Muscle of leg (tissue), 11 donors: ENCODE data around the gene SPTBN4. TPM values are rescaled to one million over a fixed set of nuclear protein-coding genes. Genes with fewer than 3 reads are reported as not detected.
"Not testable (repeated sequence)": the region's sequence is repeated elsewhere in the genome, so short reads cannot be mapped to it uniquely, and the experiment has no call there.

ENCODE experiments used
- DNase-seq: peaks from one replicate; pipeline ENCODE4 v3.0.0; 2013
- H3K27ac ChIP-seq: one replicate; pipeline ENCODE4 v1.5.1; 2013; ENCODE audit warnings: mild to moderate bottlenecking, low read length, control low read depth
- H3K27me3 ChIP-seq: one replicate; pipeline ENCODE4 v1.6.1; 2013; ENCODE audit warnings: low read length; ENCODE audit not compliant: control insufficient read depth, insufficient read depth
- H3K36me3 ChIP-seq: one replicate; pipeline ENCODE4 v1.6.1; 2013; ENCODE audit warnings: low read length; ENCODE audit not compliant: control insufficient read depth, insufficient read depth
- H3K4me1 ChIP-seq: one replicate; pipeline ENCODE4 v1.6.1; 2013; ENCODE audit warnings: low read length; ENCODE audit not compliant: control insufficient read depth, insufficient read depth
- H3K4me3 ChIP-seq: one replicate; pipeline ENCODE4 v1.5.1; 2013; ENCODE audit warnings: low read length, control low read depth
- H3K9me3 ChIP-seq: replicated peaks from 2 replicates; pipeline ENCODE4 v1.6.1; 2013; ENCODE audit warnings: low read depth, low read length; ENCODE audit not compliant: control insufficient read depth
- WGBS: methylation state at CpG from one replicate; pipeline ENCODE4 v1.1.5; 2013; ENCODE audit warnings: missing lambda C conversion rate; ENCODE audit not compliant: insufficient coverage; 5-methylcytosine and 5-hydroxymethylcytosine counted together
- polyA plus RNA-seq, 8 donors: library from polyadenylated mRNA; unstranded; fragments of 120-200 nt; gene quantifications; one replicate each; pipeline versions ENCODE4 v1.2.1 to v1.2.3, GENCODE V29; 2013; ENCODE audit warnings: inconsistent platforms in 1 of 8, low replicate concordance in 1 of 8; ENCODE audit not compliant: insufficient read length in 8 of 8, insufficient read depth in 1 of 8
- total RNA-seq: library from RNA; stranded (reverse); fragments of 120-200 nt; gene quantifications from one replicate; pipeline ENCODE4 v1.2.4, GENCODE V29; 2013

The SPTBN4 gene
- total and polyA plus RNA-seq, 9 donors: 0.23 to 0.73 (median 0.43) TPM

DNA sequence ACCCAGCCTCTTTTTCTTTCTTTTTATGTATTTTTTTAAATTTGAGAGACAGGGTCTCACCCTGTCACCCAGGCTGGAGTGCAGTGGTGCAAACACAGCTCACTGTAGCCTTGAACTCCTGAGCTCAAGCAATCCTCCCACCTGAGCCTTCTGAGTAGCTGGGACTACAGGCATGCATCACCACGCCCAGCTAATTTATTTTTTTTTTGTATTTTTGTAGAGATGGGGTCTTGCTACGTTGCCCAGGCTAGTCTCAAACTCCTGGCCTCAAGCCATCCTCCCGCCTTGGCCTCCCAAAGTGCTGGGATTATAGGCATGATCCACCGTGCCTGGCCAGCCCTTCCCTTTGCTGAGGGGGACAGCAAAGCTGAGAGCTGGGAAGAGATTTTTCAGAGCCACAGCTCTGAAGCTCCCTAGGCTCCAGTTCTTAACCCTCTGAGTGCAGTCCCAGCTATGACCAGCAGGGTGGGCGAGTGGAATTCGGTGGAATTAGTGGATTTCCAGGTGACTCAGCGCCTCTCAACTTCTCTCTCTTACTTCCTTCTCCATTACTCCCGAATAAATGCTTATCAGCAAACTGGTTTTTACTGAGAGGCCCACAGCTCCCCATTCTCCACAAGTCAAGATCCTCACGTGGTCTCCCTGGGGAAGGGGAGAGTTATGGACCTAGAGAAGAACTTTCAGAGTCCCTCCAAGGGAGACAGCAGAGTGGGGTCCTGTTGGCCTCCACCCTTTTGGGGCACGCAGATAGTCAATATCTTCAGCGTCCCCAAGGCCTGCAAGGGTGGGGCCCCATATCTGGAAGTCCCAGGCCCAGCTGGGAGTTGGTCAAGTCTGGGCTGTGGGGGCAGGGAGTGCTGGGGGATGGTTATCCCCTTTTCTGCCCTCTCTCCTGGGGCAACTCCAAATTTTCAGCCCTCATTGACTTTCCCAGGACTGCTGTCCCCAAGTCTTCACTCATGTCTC is 2.5 kb upstream of the SPTBN4 start:
- Histone ChIP-seq H3K27me3 (peaks cover 20% of the 10 kb centered on the region), H3K4me3 (peak overlapping the region; percentile 60), H3K36me3 (no peaks in the 10 kb centered on the region), H3K27ac (peak overlapping the region; percentile 83), H3K4me1 (peaks cover 27% of the 10 kb centered on the region), H3K9me3 (no peaks in the 10 kb centered on the region)
- WGBS: 8% methylated on average over 5 of the region's 11 CpGs
- peak; percentile 88 for DNase-seq

DNA sequence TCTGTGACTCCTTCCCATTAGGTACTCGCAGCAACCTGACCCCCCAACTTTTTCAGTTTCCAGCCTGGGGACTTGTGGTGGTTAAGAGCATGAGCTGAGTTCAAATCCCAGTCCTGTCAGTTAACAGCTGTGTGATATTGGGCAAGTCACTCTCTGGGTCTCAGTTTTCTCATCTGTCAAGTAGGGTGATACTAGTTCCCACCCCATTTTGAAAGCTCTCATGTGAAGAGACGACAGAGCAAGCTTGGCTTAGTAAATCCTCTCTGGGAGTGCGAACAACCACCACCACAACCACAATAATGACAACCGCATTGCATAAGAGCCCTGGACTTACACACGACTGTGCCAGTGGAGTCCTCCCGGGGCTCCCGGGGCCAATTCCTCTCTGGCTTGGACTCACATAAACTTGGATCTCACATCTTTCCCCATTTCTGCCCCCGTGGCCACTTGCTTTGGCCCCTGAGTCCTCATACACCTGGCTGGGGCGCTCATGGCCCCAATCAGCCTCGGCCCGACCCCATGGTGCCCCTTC is 1.7 kb upstream of the SPTBN4 start:
- Histone ChIP-seq H3K36me3 (no peaks in the 10 kb centered on the region), H3K9me3 (no peaks in the 10 kb centered on the region), H3K4me1 (peaks cover 27% of the 10 kb centered on the region), H3K27ac (peak overlapping the region; percentile 83), H3K4me3 (peak overlapping the region; percentile 60), H3K27me3 (peaks cover 20% of the 10 kb centered on the region)
- peak; percentile 57 for DNase-seq
- WGBS: 10% methylated on average over 10 of the region's 11 CpGs

- peak; percentile 100 for DNase-seq
Measured at GRCh38 chr19:40465557-40466218, 1.1 kb upstream of the SPTBN4 start, which contains the start of gene BLVRB. Gene BLVRB, minus strand, starts transcription at chr19:40465745. Its CDS starts 57 bp downstream, at chr19:40465688.

GRCh38 chr19:40466219-40466984 is 399 bp upstream of the SPTBN4 start:
- no peaks in the 10 kb centered on the region for H3K36me3 ChIP-seq
- peak; percentile 40 for DNase-seq
- no peaks in the 10 kb centered on the region for H3K9me3 ChIP-seq
- peak overlapping the region; percentile 48 for H3K4me3 ChIP-seq
- peak overlapping the region; percentile 44 for H3K27ac ChIP-seq
- H3K27me3 ChIP-seq: peaks cover 20% of the 10 kb centered on the region
- WGBS: 20% methylated on average over 44 of the region's 48 CpGs
- peaks cover 27% of the 10 kb centered on the region for H3K4me1 ChIP-seq

More at GRCh38 chr19:40465557-40466218, 1.1 kb upstream of the SPTBN4 start, which contains the start of gene BLVRB:
- Histone ChIP-seq H3K4me3 (peak within 1 kb of the TSS; percentile 60), H3K9me3 (no peaks in the 10 kb centered on the region), H3K4me1 (peaks cover 27% of the 10 kb centered on the region), H3K36me3 (no peaks in the 10 kb centered on the region), H3K27me3 (peaks cover 20% of the 10 kb centered on the region), H3K27ac (peak within 1 kb of the TSS; percentile 83)
- under 1% methylated on average over 47 of the region's 54 CpGs for WGBS

GRCh38 chr19:40469011-40469410 is 2.2 kb downstream of the SPTBN4 start:
- H3K4me1 ChIP-seq: peaks cover 27% of the 10 kb centered on the region
- no peaks in the 10 kb centered on the region for H3K9me3 ChIP-seq
- no peaks in the 10 kb centered on the region for H3K36me3 ChIP-seq
- H3K4me3 ChIP-seq: no peak overlapping the region
- no peak overlapping the region for H3K27ac ChIP-seq
- peaks cover 20% of the 10 kb centered on the region for H3K27me3 ChIP-seq
- no peak for DNase-seq
- no CpG with 5 or more reads among the region's 6 CpGs for WGBS

- Histone ChIP-seq H3K9me3 (no peaks in the 10 kb centered on the region), H3K27me3 (peaks cover 20% of the 10 kb centered on the region), H3K4me1 (peaks cover 11% of the 10 kb centered on the region), H3K4me3 (no peak overlapping the region), H3K36me3 (no peaks in the 10 kb centered on the region), H3K27ac (no peak overlapping the region)
- no peak for DNase-seq
- WGBS: 100% methylated on average over 1 of the region's 3 CpGs
Measured at GRCh38 chr19:40471111-40471510, 4.3 kb downstream of the SPTBN4 start.

GRCh38 chr19:40472516-40472915 is 5.7 kb downstream of the SPTBN4 start:
- no peak for DNase-seq
- Histone ChIP-seq H3K9me3 (no peaks in the 10 kb centered on the region), H3K27ac (no peak overlapping the region), H3K4me3 (no peak overlapping the region), H3K36me3 (no peaks in the 10 kb centered on the region), H3K4me1 (peaks cover under 1% of the 10 kb centered on the region), H3K27me3 (peaks cover 11% of the 10 kb centered on the region)
- 89% methylated on average over 8 of the region's 13 CpGs for WGBS

DNA sequence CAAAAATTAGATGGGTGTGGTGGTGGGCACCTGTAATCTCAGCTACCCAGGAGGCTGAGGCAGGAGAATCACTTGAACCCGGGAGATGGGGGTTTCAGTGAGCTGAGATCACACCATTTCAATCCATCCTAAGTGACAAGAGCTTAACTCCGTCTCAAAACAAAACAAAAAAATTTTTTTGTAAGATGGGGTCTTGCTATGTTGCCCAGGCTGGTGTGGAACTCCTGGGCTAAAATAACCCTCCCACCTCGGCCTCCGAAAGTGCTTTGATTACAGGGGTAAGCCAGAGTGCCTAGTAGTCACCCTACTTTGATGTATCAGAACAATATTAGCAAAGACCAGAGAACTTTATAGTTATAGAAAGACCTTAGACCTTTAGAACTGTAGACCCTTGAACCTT is 7.9 kb downstream of the SPTBN4 start:
- H3K9me3 ChIP-seq: no peaks in the 10 kb centered on the region
- WGBS: no CpG with 5 or more reads among the region's 4 CpGs

DNA sequence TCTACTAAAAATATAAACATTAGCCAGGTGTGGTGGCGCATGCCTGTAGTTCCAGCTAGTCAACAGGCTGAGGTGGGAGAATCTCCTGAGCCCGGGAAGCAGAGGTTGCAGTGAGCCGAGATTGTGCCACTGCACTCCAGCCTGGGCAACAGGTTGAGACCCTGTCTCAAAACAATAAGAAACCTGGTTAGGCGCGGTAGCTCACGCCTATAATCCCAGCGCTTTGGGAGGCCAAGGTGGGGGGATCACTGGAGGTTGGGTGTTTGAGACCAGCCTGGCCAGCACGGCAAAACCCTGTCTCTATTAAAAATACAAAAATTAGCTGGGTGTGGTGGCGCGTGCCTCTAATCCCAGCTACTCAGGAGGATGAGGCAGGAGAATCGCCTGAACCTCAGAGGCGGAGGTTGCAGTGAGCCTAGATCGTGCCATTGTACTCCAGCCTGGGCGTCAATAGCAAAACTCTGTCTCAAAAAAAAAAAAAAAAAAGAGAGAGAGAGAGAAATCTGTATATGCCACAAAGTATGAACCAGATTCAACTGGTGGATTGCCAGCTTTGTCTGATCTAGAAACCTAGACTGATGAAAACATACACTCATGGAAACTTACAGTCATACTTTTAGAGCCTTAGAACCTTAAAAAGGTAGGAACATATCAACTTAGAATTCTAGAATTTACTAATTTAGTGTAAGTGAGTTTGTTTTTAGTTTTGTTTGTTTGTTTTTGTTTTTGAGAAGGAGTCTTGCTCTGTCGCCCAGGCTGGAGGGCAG is 9.3 kb downstream of the SPTBN4 start:
- H3K4me1 ChIP-seq, DNase-seq, H3K27ac ChIP-seq, H3K27me3 ChIP-seq, H3K36me3 ChIP-seq, H3K4me3 ChIP-seq, H3K9me3 ChIP-seq: not testable (repeated sequence)
- 86% methylated on average over 8 of the region's 15 CpGs for WGBS

More for the DNA sequence above, 7.9 kb downstream of the SPTBN4 start:
- H3K27ac ChIP-seq: no peak overlapping the region
- no peak overlapping the region for H3K4me3 ChIP-seq
- no peaks in the 10 kb centered on the region for H3K27me3 ChIP-seq
- DNase-seq: no peak
- no peaks in the 10 kb centered on the region for H3K36me3 ChIP-seq
- no peaks in the 10 kb centered on the region for H3K4me1 ChIP-seq
